Stimulated activated naive B cell treated with anti-CD40 and anti-IgM and Interleukin-4, amounts not matched to agents 10 μg/mL and 1 μg/mL and 100 μg/mL, for 72 hours (primary cell): ENCODE data around the gene ACYP1.
"Not testable (repeated sequence)": the region's sequence is repeated elsewhere in the genome, so short reads cannot be mapped to it uniquely, and the experiment has no call there.

ENCODE experiments used
- ATAC-seq, 2 donors: fragments of 150-1000 bp; cut with Tn5 transposase; replicated peaks; 2 replicates each; pipeline ENCODE4 v1.10.0; 2021; ENCODE audit warnings: moderate library complexity in 1 of 2
- DNase-seq: peaks from one replicate; pipeline ENCODE4 v3.0.0; 2021
- H3K27ac Mint-ChIP-seq: one replicate; pipeline ENCODE4 v1.8.0; 2022; ENCODE audit warnings: mild to moderate bottlenecking, mixed read lengths
- H3K27me3 Mint-ChIP-seq, 2 donors: one replicate each; pipeline ENCODE4 v1.8.0; 2022; ENCODE audit warnings: mixed read lengths in 2 of 2
- H3K36me3 Mint-ChIP-seq, 2 donors: one replicate each; pipeline ENCODE4 v1.8.0; 2022; ENCODE audit warnings: mixed read lengths in 2 of 2, mild to moderate bottlenecking in 1 of 2
- H3K4me1 Mint-ChIP-seq, 2 donors: one replicate each; pipeline ENCODE4 v1.8.0; 2022; ENCODE audit warnings: mixed read lengths in 2 of 2, mild to moderate bottlenecking in 1 of 2
- H3K4me3 Mint-ChIP-seq, 2 donors: one replicate each; pipeline ENCODE4 v1.8.0; 2022; ENCODE audit warnings: mild to moderate bottlenecking in 2 of 2, mixed read lengths in 2 of 2, moderate library complexity in 1 of 2
- H3K9me3 Mint-ChIP-seq, 2 donors: one replicate each; pipeline ENCODE4 v1.8.0; 2022; ENCODE audit warnings: mixed read lengths in 2 of 2, mild to moderate bottlenecking in 1 of 2

The ACYP1 gene

GRCh38 chr14:75083271-75083670 is 19.4 kb upstream of the ACYP1 start:
- peaks cover 22 to 35% of the 10 kb centered on the region in 2 donors for H3K36me3 Mint-ChIP-seq
- no peaks in the 10 kb centered on the region for H3K4me1 Mint-ChIP-seq
- H3K9me3 Mint-ChIP-seq: no peaks in the 10 kb centered on the region
- no peak overlapping the region for H3K4me3 Mint-ChIP-seq
- no peak for ATAC-seq
- H3K27me3 Mint-ChIP-seq: no peaks in the 10 kb centered on the region
- H3K27ac Mint-ChIP-seq: no peak overlapping the region
- no peak for DNase-seq

- no peaks in the 10 kb centered on the region for H3K9me3 Mint-ChIP-seq
- no peaks in the 10 kb centered on the region for H3K4me1 Mint-ChIP-seq
- ATAC-seq (no peak), DNase-seq (no peak)
- H3K4me3 Mint-ChIP-seq: no peak overlapping the region
- H3K27me3 Mint-ChIP-seq: no peaks in the 10 kb centered on the region
- H3K36me3 Mint-ChIP-seq: peaks cover 20 to 31% of the 10 kb centered on the region in 2 donors
- no peak overlapping the region for H3K27ac Mint-ChIP-seq
Measured at GRCh38 chr14:75081660-75082229, 17.9 kb upstream of the ACYP1 start.

- DNase-seq: no peak
- H3K9me3 Mint-ChIP-seq: no peaks in the 10 kb centered on the region
- no peaks in the 10 kb centered on the region for H3K27me3 Mint-ChIP-seq
- H3K36me3 Mint-ChIP-seq: peaks cover 8 to 26% of the 10 kb centered on the region in 2 donors
- no peak overlapping the region for H3K4me3 Mint-ChIP-seq
- no peak overlapping the region for H3K27ac Mint-ChIP-seq
- H3K4me1 Mint-ChIP-seq: no peaks in the 10 kb centered on the region
- no peak for ATAC-seq
Measured at GRCh38 chr14:75079521-75079920, 15.7 kb upstream of the ACYP1 start.

GRCh38 chr14:75077794-75078193 is 14.0 kb upstream of the ACYP1 start:
- Mint-ChIP-seq H3K4me1 (no peaks in the 10 kb centered on the region), H3K27ac (no peak overlapping the region), H3K27me3 (no peaks in the 10 kb centered on the region), H3K9me3 (no peaks in the 10 kb centered on the region), H3K36me3 (peaks cover 0 to 12% of the 10 kb centered on the region in 2 donors), H3K4me3 (no peak overlapping the region)
- ATAC-seq: no peak
- no peak for DNase-seq

- no peak for ATAC-seq
- H3K27me3 Mint-ChIP-seq: no peaks in the 10 kb centered on the region
- H3K4me1 Mint-ChIP-seq: peaks cover 3 to 6% of the 10 kb centered on the region in 2 donors
- H3K27ac Mint-ChIP-seq: no peak overlapping the region
- no peak for DNase-seq
- H3K36me3 Mint-ChIP-seq: peaks cover 0 to 5% of the 10 kb centered on the region in 2 donors
- H3K4me3 Mint-ChIP-seq: no peak overlapping the region
- H3K9me3 Mint-ChIP-seq: no peaks in the 10 kb centered on the region
Measured at GRCh38 chr14:75070383-75070782, 6.6 kb upstream of the ACYP1 start.

- H3K4me3 Mint-ChIP-seq: peak overlapping the region in 1 of 2 donors; percentile 39
Measured at GRCh38 chr14:75069811-75070145, 6.0 kb upstream of the ACYP1 start.

GRCh38 chr14:75069121-75069810 is 5.4 kb upstream of the ACYP1 start, which contains the start of gene ZC2HC1C:
ZC2HC1C (plus strand) TSS chr14:75069641; CDS start chr14:75070574, 933 bp downstream.
- ATAC-seq (peak; percentile 91 to 93), DNase-seq (peak; percentile 77)
- H3K27ac Mint-ChIP-seq: peak within 1 kb of the TSS; percentile 90
- peak within 1 kb of the TSS in 1 of 2 donors; percentile 39 for H3K4me3 Mint-ChIP-seq
- H3K9me3 Mint-ChIP-seq: no peaks in the 10 kb centered on the region
- H3K27me3 Mint-ChIP-seq: no peaks in the 10 kb centered on the region
- no peaks in the 10 kb centered on the region for H3K36me3 Mint-ChIP-seq
- H3K4me1 Mint-ChIP-seq: peaks cover 3 to 6% of the 10 kb centered on the region in 2 donors

More at GRCh38 chr14:75069811-75070145, 6.0 kb upstream of the ACYP1 start:
- Mint-ChIP-seq H3K27me3 (no peaks in the 10 kb centered on the region), H3K9me3 (no peaks in the 10 kb centered on the region), H3K27ac (peak overlapping the region; percentile 90), H3K36me3 (peaks cover 0 to under 1% of the 10 kb centered on the region in 2 donors), H3K4me1 (peaks cover 3 to 6% of the 10 kb centered on the region in 2 donors)
- ATAC-seq: peak in 1 of 2 donors; percentile 2
- DNase-seq: no peak

GRCh38 chr14:75068294-75069120 is 4.7 kb upstream of the ACYP1 start:
- no peak overlapping the region for H3K27ac Mint-ChIP-seq

GRCh38 chr14:75067765-75068164 is 3.9 kb upstream of the ACYP1 start:
- not testable (repeated sequence) for H3K27ac Mint-ChIP-seq, DNase-seq, H3K27me3 Mint-ChIP-seq, ATAC-seq, H3K36me3 Mint-ChIP-seq, H3K9me3 Mint-ChIP-seq, H3K4me3 Mint-ChIP-seq
- peaks cover 8 to 20% of the 10 kb centered on the region in 2 donors for H3K4me1 Mint-ChIP-seq

More at GRCh38 chr14:75068294-75069120, 4.7 kb upstream of the ACYP1 start:
- no peaks in the 10 kb centered on the region for H3K9me3 Mint-ChIP-seq
- peaks cover 3% of the 10 kb centered on the region in 2 donors for H3K36me3 Mint-ChIP-seq
- no peak overlapping the region for H3K4me3 Mint-ChIP-seq
- no peaks in the 10 kb centered on the region for H3K27me3 Mint-ChIP-seq
- ATAC-seq (peak in 1 of 2 donors; percentile 11), DNase-seq (no peak)
- H3K4me1 Mint-ChIP-seq: peaks cover 3 to 14% of the 10 kb centered on the region in 2 donors

- H3K9me3 Mint-ChIP-seq: no peaks in the 10 kb centered on the region
- H3K36me3 Mint-ChIP-seq: peaks cover 3% of the 10 kb centered on the region in 2 donors
- DNase-seq: no peak
- no peak overlapping the region for H3K4me3 Mint-ChIP-seq
- peaks cover 8 to 20% of the 10 kb centered on the region in 2 donors for H3K4me1 Mint-ChIP-seq
- H3K27me3 Mint-ChIP-seq: no peaks in the 10 kb centered on the region
- no peak overlapping the region for H3K27ac Mint-ChIP-seq
- ATAC-seq: no peak
Measured at GRCh38 chr14:75067212-75067611, 3.4 kb upstream of the ACYP1 start.

GRCh38 chr14:75066691-75067090 is 2.9 kb upstream of the ACYP1 start:
- Mint-ChIP-seq H3K9me3 (no peaks in the 10 kb centered on the region), H3K36me3 (peaks cover 3% of the 10 kb centered on the region in 2 donors), H3K4me1 (peaks cover 8 to 20% of the 10 kb centered on the region in 2 donors), H3K27ac (no peak overlapping the region), H3K4me3 (no peak overlapping the region), H3K27me3 (no peaks in the 10 kb centered on the region)
- ATAC-seq (no peak), DNase-seq (no peak)

GRCh38 chr14:75064205-75064567 is 362 bp upstream of the ACYP1 start:
- no peaks in the 10 kb centered on the region for H3K27me3 Mint-ChIP-seq
- DNase-seq: no peak
- peak overlapping the region; percentile 95 to 100 for H3K4me3 Mint-ChIP-seq
- no peaks in the 10 kb centered on the region for H3K9me3 Mint-ChIP-seq
- peaks cover 15 to 16% of the 10 kb centered on the region in 2 donors for H3K36me3 Mint-ChIP-seq
- peaks cover 5 to 14% of the 10 kb centered on the region in 2 donors for H3K4me1 Mint-ChIP-seq
- peak; percentile 38 to 42 for ATAC-seq
- no peak overlapping the region for H3K27ac Mint-ChIP-seq

- peaks cover 15 to 22% of the 10 kb centered on the region in 2 donors for H3K36me3 Mint-ChIP-seq
- H3K27ac Mint-ChIP-seq: peak overlapping the region; percentile 98
- DNase-seq: no peak
- no peaks in the 10 kb centered on the region for H3K27me3 Mint-ChIP-seq
- peaks cover 5 to 14% of the 10 kb centered on the region in 2 donors for H3K4me1 Mint-ChIP-seq
- no peaks in the 10 kb centered on the region for H3K9me3 Mint-ChIP-seq
- H3K4me3 Mint-ChIP-seq: peak overlapping the region; percentile 95 to 100
- peak in 1 of 2 donors; percentile 4 for ATAC-seq
Measured at GRCh38 chr14:75063013-75063412, 811 bp downstream of the ACYP1 start.

- H3K4me3 Mint-ChIP-seq: no peak overlapping the region
- peaks cover 18 to 32% of the 10 kb centered on the region in 2 donors for H3K36me3 Mint-ChIP-seq
- no peak for DNase-seq
- ATAC-seq: no peak
- H3K9me3 Mint-ChIP-seq: no peaks in the 10 kb centered on the region
- no peak overlapping the region for H3K27ac Mint-ChIP-seq
- H3K27me3 Mint-ChIP-seq: no peaks in the 10 kb centered on the region
- peaks cover 5 to 14% of the 10 kb centered on the region in 2 donors for H3K4me1 Mint-ChIP-seq
Measured at GRCh38 chr14:75060420-75060819, 3.4 kb downstream of the ACYP1 start.
